HEK293 (cell line): Measurements from ENCODE around the gene NF2.

Experiments
- CTCF ChIA-PET: fragments of 350-600 bp; formaldehyde crosslinking; extraction: SDS; loops from one replicate; lab custom pipeline; 2021; ENCODE audit warnings: antibody characterized with exemption; lab: Yijun Ruan, JAX
- POLR2A ChIA-PET: fragments of 300-600 bp; formaldehyde crosslinking; extraction: SDS; loops from one replicate; lab custom pipeline; 2020; ENCODE audit warnings: antibody characterized with exemption, inconsistent platforms; lab: Yijun Ruan, JAX
- H3K27ac ChIP-seq: fragments of 200-500 bp; sonication (Bioruptor generic); 2 replicates; pipeline ENCODE4 v1.5.1; 2014; ENCODE audit warnings: low read depth, low read length, control low read depth, inconsistent platforms; ENCODE audit errors: extremely low read depth
- H3K36me3 ChIP-seq, 2 experiments: fragments of 200-500 bp in 1 of 2; sonication (Bioruptor generic) in 1 of 2; 1 replicate in 1 of 2; 2 replicates in 1 of 2; pipeline ENCODE4 v1.5.1; 2014 to 2017; ENCODE audit warnings: inconsistent platforms in 2 of 2, low read length in 2 of 2; ENCODE audit not compliant: control insufficient read depth in 2 of 2, insufficient read depth in 1 of 2
- H3K4me1 ChIP-seq: fragments of 200-500 bp; sonication (Bioruptor generic); 2 replicates; pipeline ENCODE4 v1.5.1; 2014; ENCODE audit warnings: mild to moderate bottlenecking, low read length, inconsistent platforms; ENCODE audit not compliant: control insufficient read depth, insufficient read depth
- H3K4me3 ChIP-seq: 2 replicates; pipeline ENCODE4 v1.5.1; 2011; ENCODE audit warnings: low read depth, mild to moderate bottlenecking, control low read depth, low read length, moderate library complexity
- H3K9me3 ChIP-seq: fragments of 200-500 bp; sonication (Bioruptor generic); 2 replicates; pipeline ENCODE4 v1.5.1; 2014; ENCODE audit warnings: low read depth, low read length, inconsistent platforms; ENCODE audit not compliant: control insufficient read depth, insufficient read depth
- BCL6B ChIP-seq: fragments of 450-650 bp; formaldehyde crosslinking; IDR thresholded peaks from 2 replicates; pipeline ENCODE4 v1.5.1; 2017; ENCODE audit warnings: missing biosample characterization, missing genetic modification characterization
- GLI4 ChIP-seq: fragments of 450-650 bp; formaldehyde crosslinking; IDR thresholded peaks from 2 replicates; pipeline ENCODE4 v1.5.1; 2016; ENCODE audit warnings: missing biosample characterization, missing genetic modification characterization
- HIC1 ChIP-seq: fragments of 450-650 bp; formaldehyde crosslinking; IDR thresholded peaks from 2 replicates; pipeline ENCODE4 v1.5.1; 2016; ENCODE audit warnings: missing biosample characterization, missing genetic modification characterization
- IKZF3 ChIP-seq: fragments of 450-650 bp; IDR thresholded peaks from 2 replicates; pipeline ENCODE4 v1.5.0; 2018; ENCODE audit warnings: missing biosample characterization, mild to moderate bottlenecking, missing genetic modification characterization, moderate library complexity
- PRDM1 ChIP-seq: fragments of 450-650 bp; formaldehyde crosslinking; IDR thresholded peaks from 2 replicates; pipeline ENCODE4; 2016; ENCODE audit warnings: missing biosample characterization, missing genetic modification characterization
- SETDB1 ChIP-seq: IDR thresholded peaks from one replicate; pipeline ENCODE4 v1.6.1; 2017; ENCODE audit warnings: mild to moderate bottlenecking, low read length, moderate library complexity, mixed read lengths; ENCODE audit not compliant: insufficient read length
- TCF7L2 ChIP-seq: IDR thresholded peaks from 2 replicates; pipeline ENCODE4 v1.6.1; 2011; ENCODE audit warnings: low read depth, mild to moderate bottlenecking, inconsistent platforms, low read length, moderate library complexity, borderline replicate concordance
- ZBTB17 ChIP-seq: fragments of 450-650 bp; formaldehyde crosslinking; IDR thresholded peaks from 2 replicates; pipeline ENCODE4 v1.5.1; 2016; ENCODE audit warnings: missing biosample characterization, missing genetic modification characterization
- ZFP37 ChIP-seq: fragments of 450-650 bp; formaldehyde crosslinking; IDR thresholded peaks from 2 replicates; pipeline ENCODE4 v1.5.1; 2016; ENCODE audit warnings: missing biosample characterization, missing genetic modification characterization
- ZFP41 ChIP-seq: fragments of 450-650 bp; formaldehyde crosslinking; IDR thresholded peaks from 2 replicates; pipeline ENCODE4 v1.5.1; 2016; ENCODE audit warnings: missing biosample characterization, missing genetic modification characterization, borderline replicate concordance
- ZNF10 ChIP-seq: fragments of 450-650 bp; formaldehyde crosslinking; IDR thresholded peaks from 2 replicates; pipeline ENCODE4 v1.5.1; 2017; ENCODE audit warnings: missing biosample characterization, missing genetic modification characterization
- ZNF112 ChIP-seq: fragments of 450-650 bp; formaldehyde crosslinking; IDR thresholded peaks from 2 replicates; pipeline ENCODE4 v1.5.0; 2017; ENCODE audit warnings: missing biosample characterization, missing genetic modification characterization
- ZNF391 ChIP-seq: fragments of 450-650 bp; formaldehyde crosslinking; IDR thresholded peaks from 2 replicates; pipeline ENCODE4 v1.5.1; 2016; ENCODE audit warnings: low read depth, missing biosample characterization, missing genetic modification characterization, borderline replicate concordance
- ZNF398 ChIP-seq: fragments of 450-650 bp; formaldehyde crosslinking; IDR thresholded peaks from 2 replicates; pipeline ENCODE4 v1.5.1; 2017; ENCODE audit warnings: missing biosample characterization, missing genetic modification characterization
- ZNF416 ChIP-seq: fragments of 450-650 bp; formaldehyde crosslinking; IDR thresholded peaks from 2 replicates; pipeline ENCODE4 v1.5.1; 2016; ENCODE audit warnings: missing biosample characterization, missing genetic modification characterization
- ZNF514 ChIP-seq: fragments of 450-650 bp; formaldehyde crosslinking; IDR thresholded peaks from 2 replicates; pipeline ENCODE4 v1.5.1; 2016; ENCODE audit warnings: missing biosample characterization, missing genetic modification characterization
- ZNF518A ChIP-seq: fragments of 450-650 bp; formaldehyde crosslinking; conservative IDR thresholded peaks from 2 replicates; pipeline ENCODE4 v1.5.1; 2016; ENCODE audit warnings: low read depth, missing biosample characterization, missing genetic modification characterization
- ZNF549 ChIP-seq: fragments of 450-650 bp; IDR thresholded peaks from 2 replicates; pipeline ENCODE4 v1.5.1; 2018; ENCODE audit warnings: missing biosample characterization, missing genetic modification characterization, mild to moderate bottlenecking, inconsistent platforms, moderate library complexity
- ZNF664 ChIP-seq: fragments of 450-650 bp; formaldehyde crosslinking; IDR thresholded peaks from 2 replicates; pipeline ENCODE4 v1.5.1; 2016; ENCODE audit warnings: missing biosample characterization, missing genetic modification characterization
- ZNF704 ChIP-seq: fragments of 450-650 bp; formaldehyde crosslinking; IDR thresholded peaks from 2 replicates; pipeline ENCODE4 v1.5.1; 2016; ENCODE audit warnings: missing biosample characterization, missing genetic modification characterization

NF2 gene

GRCh38 chr22:29630987-29631386 is 27.6 kb downstream of the NF2 start:
- H3K4me3 ChIP-seq: no peak overlapping the region
- POLR2A ChIA-PET: no interaction called here
- H3K4me1 ChIP-seq: peaks cover 24% of the 10 kb centered on the region
- no peak for TF ChIP-seq GLI4 (tag by site-specific recombination)
- no peak overlapping the region for H3K27ac ChIP-seq
- H3K36me3 ChIP-seq: peaks cover 0 to 5% of the 10 kb centered on the region in 2 experiments; a peak in 1 of 3 replicates
- no peaks in the 10 kb centered on the region for H3K9me3 ChIP-seq
- CTCF ChIA-PET: interaction anchor here (0.6 to 3.0 kb wide), 5 partner anchors 10 to 458 kb away, joined by 4 to 13 read pairs (median 6); no protein-coding TSS in a partner anchor

- Histone ChIP-seq H3K4me1 (peaks cover 23% of the 10 kb centered on the region), H3K9me3 (no peaks in the 10 kb centered on the region), H3K4me3 (no peak overlapping the region), H3K27ac (no peak overlapping the region), H3K36me3 (peaks cover 0 to 6% of the 10 kb centered on the region in 2 experiments; a peak in 1 of 3 replicates)
- POLR2A ChIA-PET: no interaction called here
- CTCF ChIA-PET: interaction anchor here (1.9 kb wide), 1 partner anchor 373 kb away, joined by 6 read pairs; no protein-coding TSS in a partner anchor
- no peak for TF ChIP-seq ZNF664
- no peak for TF ChIP-seq SETDB1
- no peak for TF ChIP-seq ZNF10 (tag by site-specific recombination)
- no peak for TF ChIP-seq ZFP41 (tag by site-specific recombination)
- no peak for TF ChIP-seq IKZF3 (tag by site-specific recombination)
- TF ChIP-seq ZNF391 (tag by site-specific recombination): no peak
- no peak for TF ChIP-seq PRDM1
- no peak for TF ChIP-seq ZNF518A (tag by site-specific recombination)
- TF ChIP-seq ZNF514 (tag by site-specific recombination): no peak
- no peak for TF ChIP-seq ZFP37 (tag by site-specific recombination)
These were observed 28.3 kb downstream of the NF2 start for GRCh38 chr22:29631725-29632124.

- Histone ChIP-seq H3K4me3 (no peak overlapping the region), H3K27ac (no peak overlapping the region), H3K4me1 (peaks cover 15% of the 10 kb centered on the region), H3K9me3 (no peaks in the 10 kb centered on the region), H3K36me3 (peaks cover under 1 to 15% of the 10 kb centered on the region in 2 experiments; a peak in 1 of 3 replicates)
- ChIA-PET POLR2A (interaction anchor here (0.5 kb wide), 1 partner anchor 14 kb away, joined by 3 read pairs; no protein-coding TSS in a partner anchor), CTCF (no interaction called here)
- no peak for TF ChIP-seq ZNF704 (tag by site-specific recombination)
- no peak for TF ChIP-seq ZBTB17 (tag by site-specific recombination)
- TF ChIP-seq ZNF398: no peak
- TF ChIP-seq HIC1 (tag by site-specific recombination): no peak
- no peak for TF ChIP-seq ZNF549 (tag by site-specific recombination)
- TF ChIP-seq ZNF416: no peak
- TF ChIP-seq TCF7L2: no peak
- no peak for TF ChIP-seq ZNF112 (tag by site-specific recombination)
- TF ChIP-seq BCL6B (tag by site-specific recombination): no peak
These were observed 29.2 kb downstream of the NF2 start for GRCh38 chr22:29632672-29633071.
